Panc1 (cell line): ENCODE data around the gene PPCDC. TPM values are rescaled to one million over a fixed set of nuclear protein-coding genes. Genes with fewer than 3 reads are reported as not detected.

Experiments used
- ATAC-seq: fragments of 200-7000 bp; cut with Tn5 transposase; 2 replicates; pipeline ENCODE4 v1.9.1; 2020; ENCODE audit warnings: mild to moderate bottlenecking, moderate library complexity
- BruUV-seq: library from RNA; stranded (reverse); fragments of 400-500 nt; replicated peaks from 2 replicates; lab custom pipeline; 2021; lab: Mats Ljungman, UMichigan
- CTCF ChIA-PET: fragments of 300-600 bp; sonication (Branson Sonifier 250); formaldehyde crosslinking; loops from one replicate; lab custom pipeline; 2022; ENCODE audit warnings: antibody characterized with exemption; lab: Charles Lee
- POLR2A ChIA-PET: fragments of 300-600 bp; sonication (Branson Sonifier 250); formaldehyde crosslinking; loops from one replicate; lab custom pipeline; 2022; ENCODE audit warnings: antibody characterized with exemption; lab: Charles Lee
- DNase-seq: peaks from one replicate; pipeline ENCODE4 v3.0.0-alpha.2; 2010; ENCODE audit warnings: low read depth, low spot score
- H3K27ac ChIP-seq: 2 replicates; pipeline ENCODE4 v1.5.1; 2011; ENCODE audit warnings: mild to moderate bottlenecking, low read length, inconsistent platforms
- H3K27me3 ChIP-seq: fragments of 200-500 bp; sonication (Bioruptor generic); 2 replicates; pipeline ENCODE4 v1.6.0; 2014; ENCODE audit warnings: low read length, inconsistent platforms; ENCODE audit not compliant: control insufficient read depth, insufficient read depth
- H3K36me3 ChIP-seq: fragments of 200-500 bp; sonication (Bioruptor generic); 2 replicates; pipeline ENCODE4 v1.5.1; 2014; ENCODE audit warnings: inconsistent platforms, mild to moderate bottlenecking, low read length, moderate library complexity; ENCODE audit not compliant: control insufficient read depth, insufficient read depth
- H3K4me1 ChIP-seq: 2 replicates; pipeline ENCODE4 v1.5.1; 2011; ENCODE audit warnings: inconsistent platforms, mild to moderate bottlenecking, low read length, moderate library complexity; ENCODE audit not compliant: control insufficient read depth, insufficient read depth
- H3K4me3 ChIP-seq, 2 experiments: 2 replicates each; pipeline ENCODE4 v1.5.1; 2011 to 2012; ENCODE audit warnings: low read depth in 2 of 2, low read length in 2 of 2, mild to moderate bottlenecking in 2 of 2, inconsistent platforms in 1 of 2, moderate library complexity in 1 of 2
- H3K9me3 ChIP-seq: fragments of 200-500 bp; sonication (Bioruptor generic); 2 replicates; pipeline ENCODE4 v1.5.1; 2014; ENCODE audit warnings: low read depth, mild to moderate bottlenecking, inconsistent platforms, low read length, moderate library complexity; ENCODE audit not compliant: control insufficient read depth, insufficient read depth
- CTCF ChIP-seq: fragments of 450-650 bp; IDR thresholded peaks from 2 replicates; pipeline ENCODE4 v1.5.1; 2017; ENCODE audit warnings: mild to moderate bottlenecking
- POLR2AphosphoS5 ChIP-seq: IDR thresholded peaks from 2 replicates; pipeline ENCODE4 v1.6.1; 2012; ENCODE audit warnings: mild to moderate bottlenecking, low read depth, low read length, moderate library complexity
- REST ChIP-seq, 2 experiments: IDR thresholded peaks; 2 replicates each; pipeline ENCODE4 v1.6.1; 2011 to 2012; ENCODE audit warnings: low read depth in 2 of 2, control low read depth in 1 of 2, low read length in 1 of 2, mild to moderate bottlenecking in 1 of 2, moderate library complexity in 1 of 2; ENCODE audit not compliant: insufficient read depth in 1 of 2
- SIN3A ChIP-seq: IDR thresholded peaks from 2 replicates; pipeline ENCODE4 v1.6.1; 2012; ENCODE audit warnings: low read depth, mild to moderate bottlenecking, low read length, moderate library complexity, borderline replicate concordance; ENCODE audit not compliant: insufficient read depth
- TCF7L2 ChIP-seq: IDR thresholded peaks from 2 replicates; pipeline ENCODE4 v1.6.1; 2011; ENCODE audit warnings: mild to moderate bottlenecking, low read depth, low read length, inconsistent platforms
- in situ Hi-C: cut with HindIII; loops from 2 replicates; pipeline ENCODE4 v1.10.0; 2016; ENCODE audit warnings: low sequenced_read_pairs, low pct_unique_long_range_greater_than_20kb
- intact Hi-C: fragments of 100-400 bp; cut with micrococcal nuclease; formaldehyde crosslinking; loops from one replicate; pipeline ENCODE4 v1.10.0; 2022; ENCODE audit not compliant: unreplicated experiment
- total RNA-seq: library from RNA; stranded (reverse); gene quantifications from one replicate; pipeline ENCODE4 v1.2.1, GENCODE V29; 2021; ENCODE audit not compliant: unreplicated experiment

The PPCDC gene
- total RNA-seq, 1 experiment from 2014 or later = 26.1 TPM

- Histone ChIP-seq H3K27me3 (peaks cover 5% of the 10 kb centered on the region; the same call in 1 of the 2 replicates), H3K9me3 (no peaks in the 10 kb centered on the region), H3K27ac (no peak overlapping the region), H3K4me3 (no peak overlapping the region), H3K4me1 (no peaks in the 10 kb centered on the region), H3K36me3 (no peaks in the 10 kb centered on the region)
- no TSS peak for BruUV-seq
- DNase-seq = no peak
- TF ChIP-seq TCF7L2 (no peak), CTCF (no peak), POLR2AphosphoS5 (no peak), REST (IDR thresholded peaks at IDR 0.05; ENCODE audit: insufficient read depth in 1 of 2, low read depth in 2 of 2, low read length in 1 of 2) (no peak), SIN3A (no peak)
- ChIA-PET POLR2A (interaction anchor here (0.7 kb wide), 1 partner anchor 117 kb away, joined by 4 read pairs; no protein-coding TSS in a partner anchor), CTCF (no interaction called here)
- in situ Hi-C loops = no loop called here
- intact Hi-C loops = no loop called here
- ATAC-seq = no peak
These were observed 33.9 kb upstream of the PPCDC start for GRCh38 chr15:74989527-74989926.

GRCh38 chr15:74992619-74993018 is 30.8 kb upstream of the PPCDC start:
- in situ Hi-C loops = no loop called here
- CTCF ChIA-PET = no interaction called here
- peaks cover 5% of the 10 kb centered on the region; the same call in 1 of the 2 replicates for H3K27me3 ChIP-seq
- ATAC-seq (no peak), DNase-seq (no peak)
- BruUV-seq = no TSS peak
- TF ChIP-seq REST (IDR thresholded peaks at IDR 0.05; ENCODE audit: insufficient read depth in 1 of 2, low read depth in 2 of 2, low read length in 1 of 2) = no peak
- no peak for TF ChIP-seq TCF7L2
- no peak for TF ChIP-seq CTCF
- TF ChIP-seq POLR2AphosphoS5 = no peak
- no peak for TF ChIP-seq SIN3A
- POLR2A ChIA-PET = no interaction called here
- H3K4me3 ChIP-seq = no peak overlapping the region
- no peak overlapping the region for H3K27ac ChIP-seq
- no peaks in the 10 kb centered on the region for H3K9me3 ChIP-seq
- peaks cover 3% of the 10 kb centered on the region; the same call in 1 of the 2 replicates for H3K4me1 ChIP-seq
- H3K36me3 ChIP-seq = no peaks in the 10 kb centered on the region
- intact Hi-C loops = no loop called here
